HG02885 (cell line): ENCODE results near the gene TMEM236.

Experiments used
- ATAC-seq: cut with Tn5 transposase; IDR thresholded peaks from one replicate; pipeline ENCODE4 v1.9.1; 2021; ENCODE audit warnings: mild to moderate bottlenecking; ENCODE audit not compliant: unreplicated experiment, poor library complexity

Gene TMEM236

GRCh38 chr10:17814973-17815372 lies 63.0 kb downstream of the TMEM236 start:
- no peak for ATAC-seq

GRCh38 chr10:17816199-17816598 lies 64.2 kb downstream of the TMEM236 start:
- ATAC-seq = no peak

GRCh38 chr10:17817316-17817715 lies 65.3 kb downstream of the TMEM236 start:
- ATAC-seq = no peak

- ATAC-seq = no peak
These were observed 65.8 kb downstream of the TMEM236 start for GRCh38 chr10:17817790-17818189.

- ATAC-seq = no peak
These were observed 67.8 kb downstream of the TMEM236 start for GRCh38 chr10:17819836-17820235.

- no peak for ATAC-seq
These were observed 68.9 kb downstream of the TMEM236 start for GRCh38 chr10:17820943-17821342.

- no peak for ATAC-seq
These were observed 69.9 kb downstream of the TMEM236 start for GRCh38 chr10:17821893-17822292.

GRCh38 chr10:17831341-17831740 lies 79.3 kb downstream of the TMEM236 start:
- ATAC-seq = no peak

GRCh38 chr10:17831896-17832295 lies 79.9 kb downstream of the TMEM236 start:
- ATAC-seq = no peak

GRCh38 chr10:17833656-17834055 lies 81.7 kb downstream of the TMEM236 start:
- ATAC-seq = no peak

GRCh38 chr10:17835688-17836087 lies 83.7 kb downstream of the TMEM236 start:
- no peak for ATAC-seq

GRCh38 chr10:17836942-17837341 lies 84.9 kb downstream of the TMEM236 start:
- ATAC-seq = no peak

- ATAC-seq = no peak
These were observed 86.2 kb downstream of the TMEM236 start for GRCh38 chr10:17838080-17838648.

GRCh38 chr10:17841050-17841449 lies 89.0 kb downstream of the TMEM236 start:
- ATAC-seq = no peak

- ATAC-seq = no peak
These were observed 90.6 kb downstream of the TMEM236 start for GRCh38 chr10:17842641-17843040.

- ATAC-seq = no peak
These were observed 95.7 kb downstream of the TMEM236 start for GRCh38 chr10:17847585-17848296.

GRCh38 chr10:17848646-17849045 lies 96.6 kb downstream of the TMEM236 start:
- ATAC-seq = no peak
